GM18526 (cell line): ENCODE results near the gene ANK2.

ENCODE experiments used
- POLR2A ChIP-seq: IDR thresholded peaks from 3 replicates; pipeline ENCODE4 v1.6.1; 2011; ENCODE audit not compliant: insufficient read length; ENCODE audit errors: extremely low read depth

The ANK2 gene

DNA sequence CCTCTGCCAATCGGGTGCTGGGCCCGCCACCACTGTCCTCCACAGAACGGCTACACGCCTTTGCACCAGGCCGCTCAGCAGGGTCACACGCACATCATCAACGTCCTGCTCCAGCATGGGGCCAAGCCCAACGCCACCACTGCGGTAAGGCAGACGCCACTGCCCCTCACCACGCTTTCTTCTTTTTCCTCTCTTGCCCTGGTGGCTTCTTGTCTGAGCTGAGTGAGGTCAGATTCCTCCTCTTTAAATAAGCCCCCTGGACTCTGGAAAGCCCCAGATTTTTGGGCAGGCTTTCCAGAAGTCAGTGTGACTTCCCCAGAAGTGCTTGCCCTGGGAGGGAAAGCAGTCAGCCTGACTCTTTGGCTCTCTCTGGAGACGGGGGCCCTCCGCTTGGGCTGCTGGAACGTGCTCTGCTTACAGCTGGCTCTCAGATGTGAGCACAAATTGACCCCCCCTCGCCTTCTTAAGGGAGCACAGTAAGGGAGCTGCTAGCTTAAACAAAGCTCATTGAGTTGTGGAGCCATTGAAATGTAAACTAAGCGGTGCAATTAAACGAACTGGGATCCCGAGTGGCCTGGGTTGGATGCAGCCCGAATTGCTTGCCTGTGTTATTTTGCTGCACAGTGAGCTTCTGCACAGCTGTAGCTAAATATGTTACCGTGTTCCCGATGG, 243.1 kb downstream of the ANK2 start:
- TF ChIP-seq POLR2A, result no peak

DNA sequence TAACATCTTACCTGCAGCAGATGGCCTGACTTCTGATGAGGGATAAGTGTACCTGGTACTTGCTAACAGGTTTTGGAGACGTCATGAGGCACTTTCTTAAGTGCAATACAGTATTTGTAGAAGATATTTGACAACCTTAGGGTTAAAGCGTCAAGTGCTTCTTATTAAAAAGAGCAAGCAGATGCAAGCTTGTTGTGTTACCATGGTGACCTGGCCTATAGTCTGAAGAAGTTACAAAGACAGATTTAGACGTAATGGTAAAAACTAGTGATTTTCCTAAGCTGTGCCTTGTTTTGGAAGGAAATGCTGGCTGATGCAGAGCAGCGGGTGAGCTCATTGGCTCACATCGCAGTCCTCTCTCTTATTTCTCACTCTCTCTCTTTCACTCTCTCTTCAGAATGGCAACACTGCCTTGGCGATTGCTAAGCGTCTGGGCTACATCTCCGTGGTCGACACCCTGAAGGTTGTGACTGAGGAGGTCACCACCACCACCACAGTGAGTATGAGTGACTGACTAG, 243.6 kb downstream of the ANK2 start:
- TF ChIP-seq POLR2A, result no peak

DNA sequence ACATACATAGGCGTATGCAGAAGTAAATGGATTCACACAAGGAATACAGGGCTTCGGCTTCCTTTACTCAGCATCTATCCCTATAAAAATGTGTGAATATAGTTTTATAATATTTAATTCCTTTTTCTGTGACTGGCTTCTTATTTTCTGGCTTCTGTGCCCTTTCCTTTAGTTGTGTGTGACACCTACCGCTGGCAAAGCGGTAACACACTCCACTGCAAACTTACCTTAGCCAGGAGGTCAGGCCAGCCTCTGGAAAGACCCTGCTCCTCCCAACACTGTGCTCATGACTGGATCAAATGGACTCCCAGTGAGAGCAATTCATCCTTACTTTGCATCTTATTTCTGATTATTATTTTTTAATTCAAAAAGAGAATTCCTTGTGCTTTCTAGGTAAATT, 244.2 kb downstream of the ANK2 start:
- TF ChIP-seq POLR2A, result no peak

DNA sequence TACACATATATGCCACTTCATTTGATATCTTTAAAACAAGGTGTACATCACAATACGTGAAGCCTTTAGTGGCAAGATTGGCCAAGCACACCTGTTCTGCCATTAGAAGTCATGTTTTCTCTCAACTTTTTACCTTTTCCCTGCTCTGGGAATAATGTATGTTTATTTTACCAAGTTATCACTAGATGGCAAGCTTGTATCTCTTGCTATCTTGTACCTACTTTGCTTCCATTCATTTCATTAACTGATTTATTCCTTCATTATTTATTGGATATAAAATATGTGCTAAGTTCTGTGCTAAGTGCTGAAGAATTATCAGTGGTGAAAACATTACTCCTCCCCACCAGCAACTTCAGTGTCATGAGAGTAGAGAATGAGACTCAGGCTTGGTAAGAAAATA, 245.5 kb downstream of the ANK2 start:
- TF ChIP-seq POLR2A, result no peak

DNA sequence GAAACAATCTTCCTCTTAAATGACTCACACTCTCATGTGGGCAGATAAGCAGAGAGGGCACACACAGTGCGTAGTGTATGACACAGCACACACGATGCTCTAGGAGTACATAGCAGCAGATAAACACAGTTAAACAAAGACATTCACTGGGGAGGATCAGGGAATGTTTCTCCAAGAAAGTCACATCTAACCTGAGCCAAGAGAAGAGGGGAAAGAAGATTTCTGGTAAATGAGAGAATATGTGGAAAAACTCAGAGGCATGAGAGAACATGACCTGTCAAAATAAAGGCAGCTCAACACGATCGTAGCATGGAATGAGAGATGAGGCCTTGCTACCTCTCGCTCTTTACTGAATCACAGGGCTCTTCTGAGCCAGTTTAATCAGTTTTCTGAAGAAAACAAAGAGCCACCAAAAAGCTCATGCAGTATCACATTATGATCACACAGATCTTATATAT, 251.0 kb downstream of the ANK2 start:
- no peak for TF ChIP-seq POLR2A

DNA sequence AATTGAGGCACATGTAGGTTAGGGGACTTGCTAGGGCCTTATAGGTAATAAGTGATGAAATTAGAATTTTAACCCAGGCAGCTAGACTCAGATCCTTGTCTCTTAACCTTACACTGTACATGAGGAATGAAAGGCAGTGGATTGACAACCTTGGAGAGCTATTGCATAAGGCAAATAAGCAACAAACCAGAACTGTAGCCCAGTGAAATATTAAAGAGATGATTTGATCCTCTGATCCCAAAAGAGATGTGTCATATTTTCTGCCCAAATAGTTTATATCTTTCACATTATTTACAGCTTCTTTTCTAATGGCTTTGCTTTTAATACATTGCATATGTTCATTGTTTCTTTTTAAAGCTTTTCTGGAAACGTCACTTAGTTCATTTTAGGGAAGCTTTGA, 252.6 kb downstream of the ANK2 start:
- no peak for TF ChIP-seq POLR2A

DNA sequence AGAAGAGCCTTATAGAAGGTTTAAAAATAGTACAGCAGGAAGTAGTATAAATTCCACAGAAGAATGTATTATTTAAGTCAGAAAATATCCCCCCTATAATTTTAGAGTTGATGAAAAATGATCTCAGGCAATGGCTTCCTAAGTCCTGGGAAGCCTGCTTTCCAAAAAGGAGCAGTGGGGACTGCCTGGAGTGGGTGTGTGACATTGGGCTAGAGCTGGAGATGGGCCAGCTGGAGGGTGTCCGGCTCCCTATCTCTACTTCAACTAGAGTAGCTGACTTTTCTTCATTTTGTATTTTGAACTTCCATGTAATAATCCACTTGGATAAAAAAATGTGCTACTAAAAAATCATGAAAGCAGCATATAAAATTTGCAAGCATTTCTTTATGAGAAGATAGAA, 253.9 kb downstream of the ANK2 start:
- no peak for TF ChIP-seq POLR2A

DNA sequence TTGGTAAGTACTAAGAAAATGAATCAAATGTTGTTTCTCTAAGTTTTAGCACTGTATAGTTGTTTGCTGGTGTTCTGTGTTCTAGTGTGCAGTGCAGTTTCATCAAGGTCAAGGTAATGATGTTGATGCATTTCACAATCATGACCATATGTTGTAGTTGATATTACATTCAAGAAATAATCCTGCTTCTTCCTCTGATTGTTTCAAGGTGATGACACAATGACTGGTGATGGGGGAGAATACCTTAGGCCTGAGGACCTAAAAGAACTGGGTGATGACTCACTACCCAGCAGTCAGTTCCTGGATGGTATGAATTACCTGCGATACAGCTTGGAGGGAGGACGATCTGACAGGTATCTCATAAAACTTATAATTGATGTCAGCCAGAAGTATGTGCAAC, 261.6 kb downstream of the ANK2 start:
- TF ChIP-seq POLR2A, result no peak

DNA sequence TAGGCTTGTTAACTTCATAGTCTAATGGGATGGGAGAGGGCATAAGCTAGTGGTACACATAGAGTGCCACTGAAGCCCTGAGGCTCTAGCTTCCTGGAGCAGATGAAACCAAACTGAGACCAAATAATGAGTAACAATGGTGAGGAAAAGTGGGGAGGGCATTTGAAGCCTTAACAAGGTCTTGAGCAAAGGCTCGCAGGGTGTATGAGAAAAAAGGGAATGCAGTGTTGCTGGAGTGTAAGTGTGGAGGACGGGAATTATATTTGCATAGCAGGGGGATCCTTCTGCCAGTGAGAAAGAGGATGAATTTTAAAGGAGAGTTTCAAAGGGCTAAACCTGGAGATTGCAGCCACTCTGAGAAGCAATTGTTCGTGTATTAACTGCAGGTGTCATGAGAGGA, 263.1 kb downstream of the ANK2 start:
- no peak for TF ChIP-seq POLR2A

DNA sequence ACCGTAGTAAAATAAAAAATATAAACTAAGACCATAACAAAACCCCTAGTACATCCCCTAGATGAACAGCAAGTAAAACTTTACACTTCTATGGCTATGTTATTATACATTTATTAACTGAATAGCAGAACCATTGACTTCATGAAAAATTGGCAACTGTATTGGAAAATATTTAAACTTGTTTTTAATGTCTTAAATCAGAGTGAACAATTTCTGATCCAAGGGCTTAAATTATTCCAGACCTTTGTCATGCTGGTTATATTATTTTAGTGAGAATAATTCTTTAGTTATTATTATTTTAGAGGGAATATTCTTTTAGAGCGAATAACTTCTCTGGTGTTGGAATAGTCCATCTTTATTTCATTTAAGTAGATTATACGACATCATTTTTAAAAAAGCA, 265.0 kb downstream of the ANK2 start:
- no peak for TF ChIP-seq POLR2A

DNA sequence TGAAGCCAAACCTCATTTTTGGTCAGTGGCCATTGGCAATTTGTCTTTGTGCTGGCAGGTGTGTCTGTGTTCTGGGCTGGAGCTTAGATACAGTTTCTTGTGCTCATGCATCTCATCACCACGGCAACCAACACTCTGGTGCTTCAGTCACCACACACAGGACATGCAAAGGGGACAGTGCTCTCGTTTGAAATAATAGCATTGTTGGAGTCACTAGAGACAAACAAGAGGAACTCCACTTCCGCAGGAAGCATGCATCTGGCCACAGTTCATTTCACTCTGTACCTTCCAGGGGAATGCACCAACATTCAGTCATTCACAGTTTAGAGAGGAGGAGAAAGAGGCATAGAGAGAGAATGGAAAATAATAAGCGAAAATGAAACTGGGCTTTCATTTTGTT, 267.4 kb downstream of the ANK2 start:
- TF ChIP-seq POLR2A, result no peak

DNA sequence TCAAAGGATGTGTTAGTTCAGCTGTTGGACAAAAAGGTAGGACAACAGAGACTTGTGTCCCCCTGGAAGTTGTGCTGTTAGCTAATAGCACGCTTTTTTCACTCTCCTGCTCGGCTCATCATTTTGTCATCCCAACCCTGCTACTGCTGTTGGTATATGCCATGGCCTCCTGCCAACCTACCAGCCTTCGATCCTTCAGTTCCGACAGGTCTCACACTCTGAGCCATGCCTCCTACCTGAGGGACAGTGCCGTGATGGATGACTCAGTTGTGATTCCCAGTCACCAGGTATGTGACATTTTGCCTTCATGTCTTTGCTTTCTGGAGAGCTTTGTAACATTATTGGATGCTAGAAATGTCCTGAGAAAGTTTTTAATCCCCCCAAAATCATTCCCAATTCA, 268.1 kb downstream of the ANK2 start:
- TF ChIP-seq POLR2A, result no peak

DNA sequence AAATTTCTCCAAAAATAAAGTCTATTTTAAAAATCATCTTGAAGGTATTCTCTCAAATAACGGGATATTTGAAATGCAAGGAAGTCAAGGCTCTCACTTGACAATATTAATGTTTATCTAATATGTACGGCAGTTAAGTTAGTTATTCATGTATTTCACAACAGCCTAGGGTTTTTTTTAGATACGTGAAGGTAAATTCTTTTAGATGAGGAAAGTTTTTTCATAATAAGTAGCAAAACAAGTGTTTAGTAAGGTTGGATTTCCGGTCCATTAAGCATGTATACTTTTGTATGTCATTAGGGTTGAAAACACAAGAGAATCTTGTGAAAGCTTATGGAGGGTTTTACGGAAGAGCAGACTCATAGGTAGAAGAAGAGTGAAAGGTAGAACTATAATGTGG, 273.3 kb downstream of the ANK2 start:
- no peak for TF ChIP-seq POLR2A

DNA sequence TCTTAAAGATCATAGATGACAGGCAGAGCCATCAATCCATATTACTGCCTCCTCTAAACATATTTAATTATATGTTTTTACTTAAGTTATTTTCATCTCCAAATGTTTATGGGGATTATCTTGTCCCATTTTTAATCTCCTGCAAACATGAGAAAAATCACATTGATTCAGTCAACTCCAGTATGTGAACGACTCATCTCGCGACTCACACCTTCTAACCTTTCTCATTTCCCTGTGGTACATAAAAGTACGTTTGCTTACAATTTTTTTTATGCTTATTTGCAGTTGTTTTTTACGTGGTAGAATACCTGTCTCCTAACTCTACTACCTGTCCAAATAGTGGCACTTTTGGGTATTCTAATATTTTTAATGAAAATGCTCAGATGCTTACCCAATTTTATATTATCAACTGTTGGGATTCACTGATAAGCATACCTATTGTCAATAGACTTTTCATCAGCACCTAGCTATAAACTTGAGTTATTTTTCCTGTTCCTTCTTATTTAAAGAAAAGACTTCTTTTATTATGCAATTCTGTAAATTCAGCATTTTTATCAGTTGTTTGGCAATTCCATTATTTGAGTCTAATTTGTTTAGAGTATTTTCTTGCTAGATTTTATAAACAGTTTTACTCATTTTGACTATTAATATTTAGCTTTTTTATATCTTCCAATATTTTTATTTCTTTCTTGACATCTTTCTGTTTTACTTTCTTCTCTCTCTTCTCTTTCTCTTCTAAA, 276.6 kb downstream of the ANK2 start:
- TF ChIP-seq POLR2A, result no peak

DNA sequence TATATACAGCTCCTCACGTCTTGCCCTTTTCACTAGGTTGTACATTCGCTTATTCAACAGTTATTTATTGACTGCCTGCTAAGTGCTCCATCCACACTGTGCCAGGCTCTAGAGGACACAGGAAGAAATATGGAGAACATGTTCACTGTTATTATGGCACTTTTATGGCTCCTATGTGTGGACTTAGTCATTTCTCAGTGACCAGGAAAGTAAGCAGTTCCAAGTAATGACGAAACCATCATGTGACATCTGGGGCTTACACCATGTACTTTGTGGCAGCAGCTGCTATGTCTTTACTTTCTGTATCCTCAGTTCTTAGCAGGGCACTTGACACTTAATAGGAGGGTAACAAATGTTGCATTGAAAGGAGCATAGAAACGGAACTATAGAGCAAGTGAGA, 278.0 kb downstream of the ANK2 start:
- TF ChIP-seq POLR2A, result no peak

DNA sequence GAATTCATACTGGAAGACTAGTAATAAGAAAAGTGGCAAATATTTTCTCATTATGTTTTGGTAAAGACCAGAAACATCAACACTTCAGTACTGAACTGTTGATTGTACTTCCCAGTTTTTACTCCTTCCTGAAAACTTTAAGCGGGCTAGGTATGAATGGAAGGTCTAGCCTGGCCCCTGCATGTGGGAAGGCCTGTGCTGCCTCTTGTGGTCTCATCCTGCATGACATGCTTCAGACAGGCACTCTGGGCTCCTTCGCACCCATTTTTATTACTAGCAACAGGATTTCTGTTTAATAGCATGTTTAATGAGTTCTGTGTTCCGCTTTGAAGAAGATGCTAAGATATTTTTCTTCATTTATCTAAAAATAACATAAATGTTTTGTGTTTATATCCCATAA, 279.1 kb downstream of the ANK2 start:
- TF ChIP-seq POLR2A, result no peak

DNA sequence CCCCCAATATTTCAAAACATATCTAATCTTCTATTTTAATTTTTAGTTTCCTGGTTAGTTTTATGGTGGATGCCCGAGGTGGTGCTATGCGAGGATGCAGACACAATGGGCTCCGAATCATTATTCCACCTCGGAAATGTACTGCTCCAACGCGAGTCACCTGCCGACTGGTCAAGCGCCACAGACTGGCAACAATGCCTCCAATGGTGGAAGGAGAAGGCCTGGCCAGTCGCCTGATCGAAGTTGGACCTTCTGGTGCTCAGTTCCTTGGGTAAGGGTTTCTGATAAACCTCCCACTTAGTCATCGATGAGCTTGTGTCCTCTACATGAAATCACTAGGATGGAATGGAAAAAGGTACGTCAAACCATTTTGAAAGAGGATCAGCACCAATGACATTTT, 280.7 kb downstream of the ANK2 start:
- no peak for TF ChIP-seq POLR2A
